Erythroblast (primary cell): ENCODE results near the gene B3GAT3.

Experiments
- GATA1 ChIP-seq: IDR thresholded peaks from 2 replicates; pipeline ENCODE4 v1.6.1; 2011; ENCODE audit warnings: low read depth, mild to moderate bottlenecking, control low read depth, low read length, moderate library complexity
- POLR2A ChIP-seq: IDR thresholded peaks from 2 replicates; pipeline ENCODE4 v1.6.1; 2011; ENCODE audit warnings: mild to moderate bottlenecking, low read length

- TF ChIP-seq POLR2A (no peak), GATA1 (no peak)
These were observed 10.7 kb downstream of the B3GAT3 start for GRCh38 chr11:62610814-62611704.
